Endothelial cell of umbilical vein (primary cell): ENCODE results near the gene SIGLEC6. TPM values are rescaled to one million over a fixed set of nuclear protein-coding genes. Genes with fewer than 3 reads are reported as not detected.

Experiments
- BruUV-seq: library from RNA; stranded (reverse); fragments of 400-500 nt; replicated peaks from 2 replicates; lab custom pipeline; 2021; lab: Mats Ljungman, UMichigan
- CTCF ChIA-PET: fragments of 300-600, 350-600 bp; sonication (Branson Sonifier 250); formaldehyde crosslinking; loops from one replicate; lab custom pipeline; 2021; ENCODE audit warnings: antibody characterized with exemption, inconsistent platforms; lab: Charles Lee
- POLR2A ChIA-PET: fragments of 300-600, 350-600 bp; sonication (Branson Sonifier 250); formaldehyde crosslinking; loops from one replicate; lab custom pipeline; 2021; ENCODE audit warnings: antibody characterized with exemption, inconsistent platforms; lab: Charles Lee
- DNase-seq: peaks from one replicate; pipeline ENCODE4 v3.0.0-alpha.2; 2011; ENCODE audit warnings: low read depth, low spot score
- FAIRE-seq: peaks from 2 replicates; lab custom pipeline; 2011; peaks lifted over from hg19 to GRCh38; lab: Jason Lieb, UNC
- H2AFZ ChIP-seq: 2 replicates; pipeline ENCODE4 v1.6.0; 2012; ENCODE audit warnings: low read depth, low read length, control low read depth, inconsistent platforms
- H3K27ac ChIP-seq: 2 replicates; pipeline ENCODE4 v1.5.1; 2011; ENCODE audit warnings: low read depth, mild to moderate bottlenecking, control low read depth, low read length, moderate library complexity; ENCODE audit not compliant: insufficient read depth
- H3K27me3 ChIP-seq, 2 experiments: 2 replicates each; pipeline versions ENCODE4 v1.6.0 to v1.6.1; 2011; ENCODE audit warnings: low read length in 2 of 2, mixed read lengths in 1 of 2; ENCODE audit not compliant: control insufficient read depth in 2 of 2, insufficient read depth in 2 of 2
- H3K36me3 ChIP-seq, 2 experiments: 2 replicates in 1 of 2; 3 replicates in 1 of 2; pipeline ENCODE4 v1.5.1; 2011; ENCODE audit warnings: low read length in 2 of 2, mild to moderate bottlenecking in 1 of 2, moderate library complexity in 1 of 2; ENCODE audit not compliant: control insufficient read depth in 2 of 2, insufficient read depth in 2 of 2; ENCODE audit errors: extremely low read depth in 1 of 2
- H3K4me1 ChIP-seq: 3 replicates; pipeline ENCODE4 v1.5.1; 2011; ENCODE audit warnings: mild to moderate bottlenecking, low read length; ENCODE audit not compliant: control insufficient read depth, insufficient read depth; ENCODE audit errors: extremely low read depth
- H3K4me2 ChIP-seq: 2 replicates; pipeline ENCODE4 v1.6.1; 2011; ENCODE audit warnings: low read length, control low read depth, mixed read lengths; ENCODE audit not compliant: insufficient read depth
- H3K4me3 ChIP-seq, 3 experiments: fragments of 200-600 bp in 1 of 3; sonication (generic), shearing (Covaris generic) in 1 of 3; replicated peaks in 1 of 3; 2 replicates each; pipeline ENCODE4 v1.5.1; 2011 to 2016; ENCODE audit warnings: control low read depth in 3 of 3, low read length in 3 of 3, mild to moderate bottlenecking in 2 of 3, inconsistent platforms in 1 of 3, low read depth in 1 of 3, moderate library complexity in 1 of 3; ENCODE audit not compliant: insufficient read depth in 1 of 3
- H3K79me2 ChIP-seq: 2 replicates; pipeline ENCODE4 v1.6.0; 2012; ENCODE audit warnings: low read length, inconsistent platforms; ENCODE audit not compliant: control insufficient read depth, insufficient read depth
- H3K9ac ChIP-seq: replicated peaks from 2 replicates; pipeline ENCODE3; 2011; ENCODE audit warnings: low read length, control low read depth; ENCODE audit not compliant: insufficient read depth; ENCODE audit errors: extremely low read depth
- H3K9me1 ChIP-seq: replicated peaks from 3 replicates; pipeline ENCODE4 v1.6.0; 2011; ENCODE audit warnings: mild to moderate bottlenecking, low read length; ENCODE audit not compliant: control insufficient read depth, insufficient read depth; ENCODE audit errors: extremely low read depth
- H3K9me3 ChIP-seq: replicated peaks from 2 replicates; pipeline ENCODE4 v1.5.1; 2012; ENCODE audit warnings: low read length, inconsistent platforms; ENCODE audit not compliant: control insufficient read depth, insufficient read depth
- H4K20me1 ChIP-seq: replicated peaks from 2 replicates; pipeline ENCODE3; 2011; ENCODE audit warnings: mild to moderate bottlenecking, low read length; ENCODE audit not compliant: control insufficient read depth, insufficient read depth; ENCODE audit errors: extremely low read depth
- CTCF ChIP-seq, 2 donors: IDR thresholded peaks; 1 replicate in 1 of 2; 2 replicates in 1 of 2; pipeline ENCODE4 v1.5.1; 2011; ENCODE audit warnings: low read length in 2 of 2, mild to moderate bottlenecking in 2 of 2, moderate library complexity in 2 of 2, control low read depth in 1 of 2, inconsistent platforms in 1 of 2, low read depth in 1 of 2; ENCODE audit not compliant: insufficient read depth in 1 of 2; ENCODE audit errors: extremely low read depth in 1 of 2
- EZH2 ChIP-seq: IDR thresholded peaks from 2 replicates; pipeline ENCODE4 v1.6.1; 2012; ENCODE audit warnings: borderline replicate concordance, low read depth, mild to moderate bottlenecking, moderate library complexity, low read length, inconsistent platforms; ENCODE audit not compliant: severe bottlenecking
- FOS ChIP-seq: IDR thresholded peaks from 2 replicates; pipeline ENCODE4 v1.6.1; 2011; ENCODE audit warnings: mild to moderate bottlenecking, low read length, moderate library complexity, borderline replicate concordance; ENCODE audit not compliant: insufficient read depth
- GATA2 ChIP-seq: IDR thresholded peaks from 2 replicates; pipeline ENCODE4 v1.7.0; 2011; ENCODE audit warnings: low read depth, mild to moderate bottlenecking, moderate library complexity, mixed read lengths, low read length; ENCODE audit not compliant: insufficient read length, insufficient read depth
- JUN ChIP-seq: IDR thresholded peaks from 2 replicates; pipeline ENCODE4 v1.6.1; 2011; ENCODE audit warnings: borderline replicate concordance, low read depth; ENCODE audit not compliant: insufficient read length, insufficient read depth
- MAX ChIP-seq: IDR thresholded peaks from 2 replicates; pipeline ENCODE4 v1.6.1; 2011; ENCODE audit not compliant: insufficient read depth, insufficient read length
- MYC ChIP-seq: IDR thresholded peaks from one replicate; pipeline ENCODE4 v1.6.1; 2011; ENCODE audit warnings: mild to moderate bottlenecking, low read depth, low read length
- POLR2A ChIP-seq: IDR thresholded peaks from 2 replicates; pipeline ENCODE4 v1.6.1; 2012; ENCODE audit warnings: low read depth, mild to moderate bottlenecking, control low read depth, low read length
- POLR2AphosphoS5 ChIP-seq: IDR thresholded peaks from 2 replicates; pipeline ENCODE4 v1.6.1; 2012; ENCODE audit warnings: low read depth, mild to moderate bottlenecking, control low read depth, low read length, moderate library complexity; ENCODE audit not compliant: insufficient read depth
- dilution Hi-C: fragments of 300-500 bp; cut with MboI; formaldehyde crosslinking; loops from one replicate; pipeline ENCODE4 v1.15.0; 2019; ENCODE audit warnings: low sequenced_read_pairs; ENCODE audit not compliant: extremely low pct_ligation_motif_present
- intact Hi-C: fragments of 100-400 bp; cut with micrococcal nuclease; formaldehyde crosslinking; loops from one replicate; pipeline ENCODE4 v1.10.0; 2022
- polyA plus RNA-seq, 4 experiments: library from polyadenylated mRNA; depleted of rRNA in 3 of 4; stranded (reverse) in 3 of 4; unstranded in 1 of 4; fragments of >200 nt; gene quantifications; 2 replicates each; pipeline versions ENCODE4 v1.2.1 to v1.2.3, GENCODE V29; 2011 to 2012; ENCODE audit warnings: missing spikeins in 1 of 4
- total RNA-seq: library from RNA; stranded (reverse); gene quantifications from 2 replicates; pipeline ENCODE4 v1.2.3, GENCODE V29; 2021

Gene SIGLEC6
- total and polyA plus RNA-seq, 2 donors (not counting 3 experiments of a cell fraction or from before 2014, with no cell fraction given): not detected

GRCh38 chr19:51559240-51559639 lies 27.8 kb upstream of the SIGLEC6 start:
- no peak overlapping the region for H2AFZ ChIP-seq
- DNase-seq (no peak), FAIRE-seq (no peak)
- H3K4me3 ChIP-seq: no peak overlapping the region
- TF ChIP-seq POLR2AphosphoS5 (no peak), EZH2 (no peak), GATA2 (no peak), JUN (no peak), FOS (no peak), POLR2A (no peak), MAX (no peak), MYC (no peak), CTCF (IDR thresholded peaks at IDR 0.05; ENCODE audit: extremely low read depth in 1 of 2, insufficient read depth in 1 of 2, low read depth in 1 of 2, low read length in 2 of 2) (no peak)
- POLR2A ChIA-PET: no interaction called here
- no peaks in the 10 kb centered on the region for H3K9me3 ChIP-seq
- no TSS peak for BruUV-seq
- H3K9me1 ChIP-seq: no peaks in the 10 kb centered on the region
- no peaks in the 10 kb centered on the region for H3K4me1 ChIP-seq
- CTCF ChIA-PET: no interaction called here
- no peak overlapping the region for H3K4me2 ChIP-seq
- H3K79me2 ChIP-seq: no peaks in the 10 kb centered on the region
- intact Hi-C loops: no loop called here
- H3K27ac ChIP-seq: no peak overlapping the region
- H3K9ac ChIP-seq: no peak overlapping the region
- no peaks in the 10 kb centered on the region for H4K20me1 ChIP-seq
- H3K27me3 ChIP-seq: peaks cover 6 to 10% of the 10 kb centered on the region in 2 experiments
- dilution Hi-C loops: no loop called here
- H3K36me3 ChIP-seq: no peaks in the 10 kb centered on the region
